ENCODE results near the gene APC2. TPM values are rescaled to one million over a fixed set of nuclear protein-coding genes. Genes with fewer than 3 reads are reported as not detected.
A peak's percentile ranks its signal among the peaks of the same experiment; 100 is the strongest.
"Not testable (repeated sequence)": the region's sequence is repeated elsewhere in the genome, so short reads cannot be mapped to it uniquely, and the experiment has no call there.

APC2 gene
- total RNA-seq, 1 donor from 2014 or later: 0.17 TPM

DNA sequence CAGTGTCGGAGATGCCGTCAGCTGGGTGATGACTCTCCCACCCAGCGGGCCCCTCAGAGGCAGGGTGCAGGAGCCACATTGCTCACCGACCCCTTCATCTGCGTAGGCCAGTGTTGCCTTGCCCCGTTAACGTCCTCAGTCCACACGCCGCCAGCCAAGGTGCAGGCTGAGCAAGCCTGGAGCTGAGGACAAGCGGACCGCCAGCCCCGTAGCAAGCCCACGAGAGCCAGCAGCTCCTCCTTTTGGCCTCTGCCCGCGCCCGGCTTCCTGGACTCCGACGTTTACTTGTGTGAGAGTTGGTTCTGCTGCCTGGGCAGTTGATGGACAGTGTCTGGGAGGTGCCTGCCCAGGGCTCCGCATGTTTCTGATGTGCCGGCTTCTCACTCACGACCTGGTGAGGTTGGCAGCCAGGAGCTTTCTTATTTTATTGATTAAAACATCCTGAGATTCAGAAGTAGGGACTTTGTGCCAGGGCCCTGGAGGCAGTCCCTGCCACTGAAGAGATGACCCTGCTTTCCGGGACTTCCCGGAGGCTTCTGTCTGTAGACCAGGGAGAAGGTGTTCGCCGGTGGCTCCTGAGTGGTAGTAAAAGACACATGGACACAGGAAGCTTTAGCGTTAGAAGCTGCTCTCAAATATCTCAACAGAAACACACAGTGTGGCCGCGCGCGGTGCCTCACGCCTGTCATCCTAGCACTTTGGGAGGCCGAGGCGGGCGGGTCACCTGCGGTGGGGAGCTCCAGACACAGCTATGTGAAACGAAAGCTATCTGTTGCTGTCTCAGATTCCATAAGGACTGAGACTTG, 36.7 kb upstream of the APC2 start:
- no peak for ATAC-seq
- intact Hi-C loops (cut with micrococcal nuclease): no loop called here
- no peak for DNase-seq

DNA sequence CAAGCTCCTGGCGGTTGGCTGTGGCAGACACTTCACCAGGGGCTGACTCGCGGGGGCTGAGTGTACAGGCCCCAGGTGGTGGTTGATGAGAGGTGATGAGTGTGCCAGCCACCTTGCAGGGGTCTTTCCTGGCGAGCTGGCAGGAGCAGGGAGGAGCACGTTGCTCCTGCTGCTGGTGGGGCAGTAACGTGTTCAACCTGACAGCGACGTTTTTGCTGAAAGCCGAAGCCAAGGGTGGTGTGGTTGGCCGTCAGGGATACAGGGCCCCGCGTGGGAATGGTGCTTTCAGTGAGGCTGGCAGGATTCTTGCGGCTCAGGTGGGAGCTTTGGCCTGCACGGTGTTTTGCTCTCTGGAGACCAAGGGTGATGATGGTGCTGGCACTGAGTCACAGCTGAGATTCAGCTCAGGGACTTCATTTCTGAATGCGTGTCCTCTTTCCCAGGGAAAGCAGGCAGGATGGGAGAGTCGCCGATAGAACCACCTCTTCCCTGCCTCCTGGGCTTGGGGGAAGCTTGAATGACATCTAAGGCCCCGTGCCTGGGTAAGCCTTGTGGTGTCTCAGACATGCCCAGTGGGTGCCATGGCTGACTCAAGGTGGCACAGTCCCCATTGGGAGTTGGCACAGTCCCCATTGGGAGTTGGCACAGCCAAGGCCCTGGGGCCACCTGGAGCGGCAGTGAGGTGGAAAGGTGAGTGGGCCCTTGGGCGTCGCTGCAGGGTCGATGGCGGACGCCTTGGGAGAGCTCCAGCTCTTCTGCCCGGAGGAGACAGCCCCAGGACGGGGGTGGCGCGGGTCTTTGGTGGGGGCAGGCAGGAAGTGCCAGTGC, 33.7 kb upstream of the APC2 start:
- DNase-seq (no peak), ATAC-seq (no peak)
- intact Hi-C loops (cut with micrococcal nuclease): no loop called here

DNA sequence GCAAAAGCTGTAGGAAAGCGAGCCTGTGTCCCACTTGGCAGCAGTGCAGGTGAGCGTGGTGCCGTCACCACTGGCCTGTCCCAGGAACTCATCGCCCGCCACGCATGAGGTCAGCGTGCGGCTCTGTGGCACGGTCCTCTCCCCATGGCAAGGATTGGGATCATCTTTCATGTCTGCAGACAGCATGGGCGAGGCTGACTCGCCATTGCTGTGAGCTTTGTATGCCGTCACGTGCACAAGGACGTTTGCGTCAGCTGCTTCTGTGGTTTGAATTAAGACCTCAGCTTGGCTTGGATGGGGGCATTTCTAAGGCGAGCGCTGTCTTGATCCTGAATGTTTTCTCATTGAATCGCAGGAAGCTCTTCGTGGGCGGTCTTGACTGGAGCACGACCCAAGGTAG, 32.8 kb upstream of the APC2 start:
- DNase-seq: no peak
- ATAC-seq: no peak
- intact Hi-C loops (cut with micrococcal nuclease): no loop called here

DNA sequence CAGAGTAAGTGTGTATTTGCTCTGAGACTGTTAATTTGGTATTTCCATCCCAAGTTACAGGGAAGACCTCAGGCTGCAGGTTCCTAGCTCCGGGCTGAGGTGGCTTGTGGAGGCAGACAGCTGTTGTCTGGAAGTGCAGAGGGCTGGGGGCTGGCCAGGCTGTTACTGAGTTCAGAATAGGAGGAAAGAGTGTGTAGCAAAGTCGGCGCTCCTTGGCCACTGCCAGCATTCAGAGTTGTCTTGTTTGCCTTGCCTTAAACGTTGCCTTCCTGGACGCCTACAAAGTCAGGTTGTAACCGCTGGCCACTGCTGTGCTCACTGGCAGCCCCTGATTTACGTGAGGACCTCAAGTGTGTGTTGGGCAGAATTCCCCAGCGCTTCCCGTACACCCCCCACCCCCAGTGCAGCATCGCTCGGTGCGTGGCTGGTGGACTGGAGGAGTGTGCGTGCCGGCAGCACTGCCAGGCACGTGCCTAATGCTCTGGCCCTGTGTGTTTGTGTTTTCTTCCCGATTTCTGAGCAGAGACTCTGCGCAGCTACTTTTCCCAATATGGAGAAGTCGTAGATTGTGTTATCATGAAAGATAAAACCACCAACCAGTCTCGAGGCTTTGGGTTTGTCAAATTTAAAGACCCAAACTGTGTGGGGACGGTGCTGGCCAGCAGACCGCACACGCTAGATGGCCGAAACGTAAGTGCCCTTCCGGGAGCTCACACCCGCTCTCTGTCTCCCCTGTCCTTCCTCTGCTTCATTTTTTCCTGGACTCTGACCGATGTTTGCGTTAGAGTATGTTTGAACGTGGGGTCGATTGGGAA, 32.0 kb upstream of the APC2 start:
- ATAC-seq: peak; percentile 18
- intact Hi-C loops (cut with micrococcal nuclease): no loop called here
- DNase-seq: no peak

DNA sequence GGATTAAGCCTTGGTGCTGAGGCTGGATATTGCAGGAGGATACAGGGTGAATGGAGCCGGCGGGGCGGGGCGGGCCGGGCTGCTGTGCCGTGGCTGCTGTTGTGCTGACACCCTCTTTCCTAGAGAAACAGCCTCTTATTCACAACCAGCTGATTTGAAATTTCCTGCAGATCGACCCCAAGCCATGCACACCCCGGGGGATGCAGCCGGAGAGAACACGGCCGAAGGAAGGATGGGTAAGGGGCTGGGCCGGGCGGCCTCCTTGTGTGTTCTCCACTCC, 31.5 kb upstream of the APC2 start:
- intact Hi-C loops (cut with micrococcal nuclease): no loop called here
- peak; percentile 1 for ATAC-seq
- DNase-seq: no peak

DNA sequence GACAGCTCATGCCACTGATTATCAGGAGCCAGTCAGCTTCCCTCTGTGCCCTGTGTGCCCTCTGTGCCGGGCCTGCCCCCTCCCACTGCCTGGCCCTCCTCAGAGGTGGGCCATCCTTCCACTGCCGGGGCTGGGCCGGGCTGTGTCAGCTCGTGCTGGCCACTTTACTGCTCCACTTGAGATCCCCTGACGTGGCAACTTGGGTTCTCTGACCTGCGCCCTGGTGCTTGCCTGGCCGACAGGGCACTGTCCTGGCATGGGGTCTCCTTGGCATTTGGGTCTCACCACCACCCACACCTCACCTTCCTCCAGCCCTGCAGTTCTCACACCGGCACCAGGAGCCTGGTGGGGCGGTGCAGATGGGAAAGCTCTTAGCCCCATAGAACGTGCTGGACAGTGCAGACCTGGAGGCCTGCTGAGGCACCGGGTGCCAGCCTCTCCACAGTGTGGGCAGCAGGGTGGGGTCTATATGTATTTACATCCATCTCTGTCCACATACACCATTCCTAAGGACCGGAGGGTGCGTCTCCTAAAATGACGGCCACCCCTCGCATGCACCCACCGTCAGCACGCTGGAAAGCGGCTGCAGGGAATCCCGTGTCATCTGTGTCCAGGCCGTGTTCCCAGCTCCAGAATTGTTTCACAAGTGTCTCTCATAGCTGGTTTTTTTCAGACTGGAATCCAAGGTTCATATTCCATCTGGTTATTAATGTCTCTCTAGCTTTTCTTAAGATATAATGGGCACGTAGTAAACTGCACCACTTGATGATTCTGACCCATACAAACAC, 30.8 kb upstream of the APC2 start:
- intact Hi-C loops (cut with micrococcal nuclease): no loop called here
- DNase-seq (peak; percentile 46), ATAC-seq (peak; percentile 69)

DNA sequence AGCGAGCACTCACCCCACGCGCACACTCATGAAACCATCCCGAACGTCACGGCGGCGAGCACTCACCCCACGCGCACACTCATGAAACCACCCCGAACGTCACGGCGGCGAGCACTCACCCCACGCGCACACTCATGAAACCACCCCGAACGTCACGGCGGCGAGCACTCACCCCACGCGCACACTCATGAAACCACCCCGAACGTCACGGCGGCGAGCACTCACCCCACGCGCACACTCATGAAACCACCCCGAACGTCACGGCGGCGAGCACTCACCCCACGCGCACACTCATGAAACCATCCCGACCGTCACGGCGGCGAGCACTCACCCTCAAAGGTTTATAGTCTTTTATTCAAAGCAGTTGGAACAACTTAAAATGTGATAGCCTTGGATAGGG, 29.8 kb upstream of the APC2 start:
- ATAC-seq; intact Hi-C loops (cut with micrococcal nuclease); DNase-seq: not testable (repeated sequence)

DNA sequence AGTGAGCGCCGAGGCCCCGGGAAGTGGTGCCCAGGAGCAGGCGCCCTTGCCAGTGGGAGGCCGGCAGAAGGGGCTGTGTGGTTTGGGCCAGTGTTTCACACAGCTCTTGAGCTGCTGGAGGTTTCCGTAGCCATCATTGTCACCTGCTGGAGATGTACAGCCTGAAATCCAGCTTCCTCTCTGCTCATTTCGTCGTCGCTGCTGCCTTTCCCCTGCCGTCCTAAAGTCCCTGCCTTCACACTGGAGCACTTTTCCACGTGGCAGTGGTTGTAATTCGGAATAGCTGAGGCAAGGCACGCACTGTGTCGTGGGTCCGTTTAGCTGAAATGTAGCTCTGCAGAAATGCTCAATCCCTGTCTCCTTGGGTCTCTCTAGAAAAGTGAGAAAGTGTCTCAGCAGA, 29.3 kb upstream of the APC2 start:
- intact Hi-C loops (cut with micrococcal nuclease): no loop called here
- DNase-seq (no peak), ATAC-seq (no peak)

DNA sequence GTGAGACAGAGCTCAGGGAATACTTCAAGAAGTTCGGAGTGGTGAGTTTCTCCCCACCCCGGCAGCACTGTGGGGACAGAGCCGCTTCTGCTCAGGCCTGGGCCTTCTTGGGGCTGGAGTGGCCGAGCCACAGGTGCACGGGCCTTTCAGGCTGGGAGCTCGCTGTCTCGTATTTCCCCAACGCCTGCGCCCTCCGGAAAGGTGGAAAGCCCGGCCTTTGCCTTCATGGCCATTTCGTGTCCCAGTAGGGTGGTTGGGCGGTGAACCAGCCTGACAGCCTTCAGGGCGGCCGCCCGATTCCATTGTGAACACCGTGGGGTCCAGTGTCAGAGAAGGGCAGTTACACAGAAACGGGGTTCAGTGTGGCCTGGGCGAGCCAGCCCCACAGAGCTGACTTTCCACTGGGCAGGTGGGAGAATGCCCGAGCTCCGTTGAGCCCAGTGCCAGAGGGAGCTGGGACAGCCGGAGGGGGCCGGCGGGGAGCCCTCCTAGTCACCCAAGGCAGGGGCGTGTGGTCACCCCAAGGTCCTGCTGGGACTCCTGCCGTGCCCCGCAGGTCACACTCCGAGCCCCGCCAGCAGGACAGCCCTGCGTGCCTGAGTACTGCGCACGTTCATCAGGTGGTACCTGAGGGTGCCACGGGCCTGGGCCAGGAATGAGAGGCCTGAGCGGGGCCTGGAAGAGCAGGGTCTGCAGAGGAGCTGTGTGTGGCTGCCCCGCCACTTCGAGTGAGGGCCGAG, 28.5 kb upstream of the APC2 start:
- ATAC-seq (no peak), DNase-seq (no peak)
- intact Hi-C loops (cut with micrococcal nuclease): no loop called here

DNA sequence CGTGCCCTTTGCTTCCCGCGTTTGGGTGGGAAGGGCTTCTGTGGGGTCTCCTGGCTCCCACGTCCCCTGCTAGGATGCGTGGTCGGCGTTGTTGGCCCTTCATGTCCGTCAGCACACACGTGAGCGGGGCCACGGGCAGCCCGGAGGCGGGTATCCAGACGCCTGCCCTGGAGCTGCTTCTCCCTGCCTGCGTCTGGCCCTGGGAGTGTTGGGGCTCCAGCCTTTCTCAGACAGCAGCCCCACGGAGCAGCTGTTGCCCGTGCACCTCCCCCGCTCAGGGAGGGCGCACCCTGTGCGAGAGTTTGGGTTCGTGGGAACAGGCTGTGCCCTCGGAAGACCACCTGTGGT, 28.0 kb upstream of the APC2 start:
- DNase-seq (no peak), ATAC-seq (no peak)
- intact Hi-C loops (cut with micrococcal nuclease): no loop called here

DNA sequence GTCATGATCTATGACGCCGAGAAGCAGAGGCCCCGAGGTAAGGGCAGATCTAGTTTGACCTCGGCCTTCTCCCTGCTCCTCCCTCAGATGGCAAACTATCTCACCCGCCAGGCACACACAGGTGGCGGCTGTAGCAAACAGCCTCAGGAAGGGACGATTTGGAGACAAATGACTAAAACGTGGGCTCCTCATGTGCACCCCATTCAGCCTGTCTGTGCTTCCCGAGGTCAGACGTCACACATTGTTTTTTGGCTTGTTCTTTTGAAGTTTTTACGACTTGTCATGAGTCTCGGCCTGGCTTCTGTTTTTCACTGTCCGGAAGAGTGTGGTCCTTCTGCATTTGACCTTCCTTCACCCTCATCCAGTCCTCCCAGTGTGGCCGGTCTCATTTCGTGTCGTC, 27.6 kb upstream of the APC2 start:
- ATAC-seq (no peak), DNase-seq (no peak)
- intact Hi-C loops (cut with micrococcal nuclease): no loop called here

DNA sequence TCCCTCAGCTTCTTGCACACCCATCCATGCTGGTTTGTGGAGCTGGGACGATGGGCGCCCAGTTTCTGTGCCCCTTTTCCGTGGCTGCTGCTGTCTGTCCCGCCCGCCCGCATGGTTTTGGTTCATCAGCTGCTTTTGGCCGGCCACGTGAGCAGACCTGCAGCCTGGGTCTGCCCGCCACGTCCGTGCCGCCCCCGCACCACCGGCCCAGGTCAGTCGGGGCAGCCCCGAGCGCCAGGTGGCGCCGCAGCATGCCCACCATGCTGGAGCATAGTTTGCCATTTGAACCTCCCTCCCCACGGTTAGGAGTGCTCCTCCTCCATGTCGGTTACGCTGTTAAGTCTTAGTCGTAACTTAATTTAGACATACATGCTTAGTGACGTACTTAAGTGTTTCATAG, 27.0 kb upstream of the APC2 start:
- ATAC-seq: no peak
- no peak for DNase-seq

DNA sequence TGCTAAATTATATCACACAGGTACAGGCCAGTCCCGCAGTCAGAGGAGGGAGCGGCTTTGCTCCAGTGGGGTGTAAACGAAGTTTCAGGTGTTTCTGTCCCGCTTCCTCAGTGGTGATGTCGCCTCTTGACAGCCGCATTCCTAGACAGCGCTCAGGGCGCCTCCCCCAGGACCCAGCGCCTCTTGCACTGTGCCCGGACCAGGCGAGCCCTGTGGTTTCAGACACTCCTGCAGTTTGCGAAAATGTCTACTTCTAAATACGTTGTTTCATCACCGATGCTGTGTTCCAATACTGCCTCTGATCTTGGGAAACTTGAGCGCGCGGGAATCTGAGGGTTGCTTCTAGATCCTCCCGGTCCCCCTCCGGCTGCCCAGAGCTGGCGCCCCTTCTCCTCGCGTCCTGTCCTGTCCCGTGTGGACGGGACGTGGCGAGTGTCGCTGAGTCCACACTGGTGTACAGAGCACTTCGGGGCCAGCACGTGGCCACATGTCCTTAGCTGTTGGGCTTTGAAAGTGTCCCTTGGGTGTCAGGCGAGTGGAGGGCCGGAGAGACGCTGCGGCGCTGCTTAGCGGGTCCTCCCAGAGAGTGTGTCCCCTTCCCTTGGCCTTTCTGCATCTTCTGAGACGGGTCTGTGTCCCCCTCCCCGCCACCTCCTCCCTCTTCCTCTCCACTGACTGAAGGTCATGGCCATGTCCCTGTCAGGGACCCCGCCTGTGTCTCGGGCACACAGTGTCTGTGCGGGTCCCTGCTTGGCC, 26.3 kb upstream of the APC2 start:
- intact Hi-C loops (cut with micrococcal nuclease): no loop called here
- ATAC-seq (no peak), DNase-seq (no peak)

More for the DNA sequence above, 27.0 kb upstream of the APC2 start:
- intact Hi-C loops (cut with micrococcal nuclease): no loop called here

DNA sequence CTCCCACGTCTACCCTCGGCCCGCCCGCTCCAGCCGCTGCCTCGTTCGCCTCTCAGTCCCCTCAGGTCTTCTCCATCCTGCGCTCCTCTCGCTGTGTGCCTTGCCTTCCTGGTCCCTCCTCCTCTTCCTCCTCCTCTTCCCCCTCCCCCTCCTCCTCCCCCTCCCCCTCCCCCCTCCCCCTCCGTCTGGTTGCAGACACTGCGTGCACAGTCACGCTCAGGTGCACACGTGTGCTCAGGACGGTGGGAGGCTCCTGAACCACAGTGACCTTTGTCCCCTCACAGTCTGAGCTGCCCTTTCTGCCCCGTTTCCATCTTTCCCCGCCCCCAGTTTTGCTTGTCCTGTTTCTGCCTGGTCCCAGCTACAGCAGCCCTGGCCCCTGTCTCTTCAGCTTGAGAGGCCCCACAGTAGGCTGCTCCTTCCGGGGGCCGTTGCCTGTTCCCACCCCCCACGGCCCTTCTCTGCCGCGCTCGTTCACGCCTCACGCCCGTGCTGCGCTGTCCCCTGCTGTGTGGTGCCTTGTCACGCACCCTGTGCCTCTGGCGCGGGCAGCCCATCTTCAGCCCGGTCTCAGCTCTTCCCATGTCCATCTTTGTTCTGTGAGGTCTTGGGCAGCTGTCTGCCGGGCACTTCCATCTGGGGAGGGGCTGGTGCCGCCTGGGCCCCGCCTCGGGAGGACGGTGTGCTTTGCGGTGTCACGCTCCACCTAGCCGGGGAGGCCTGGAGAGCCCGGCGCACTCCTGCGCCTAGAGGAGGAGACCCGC, 25.5 kb upstream of the APC2 start:
- DNase-seq (no peak), ATAC-seq (no peak)
- intact Hi-C loops (cut with micrococcal nuclease): no loop called here

DNA sequence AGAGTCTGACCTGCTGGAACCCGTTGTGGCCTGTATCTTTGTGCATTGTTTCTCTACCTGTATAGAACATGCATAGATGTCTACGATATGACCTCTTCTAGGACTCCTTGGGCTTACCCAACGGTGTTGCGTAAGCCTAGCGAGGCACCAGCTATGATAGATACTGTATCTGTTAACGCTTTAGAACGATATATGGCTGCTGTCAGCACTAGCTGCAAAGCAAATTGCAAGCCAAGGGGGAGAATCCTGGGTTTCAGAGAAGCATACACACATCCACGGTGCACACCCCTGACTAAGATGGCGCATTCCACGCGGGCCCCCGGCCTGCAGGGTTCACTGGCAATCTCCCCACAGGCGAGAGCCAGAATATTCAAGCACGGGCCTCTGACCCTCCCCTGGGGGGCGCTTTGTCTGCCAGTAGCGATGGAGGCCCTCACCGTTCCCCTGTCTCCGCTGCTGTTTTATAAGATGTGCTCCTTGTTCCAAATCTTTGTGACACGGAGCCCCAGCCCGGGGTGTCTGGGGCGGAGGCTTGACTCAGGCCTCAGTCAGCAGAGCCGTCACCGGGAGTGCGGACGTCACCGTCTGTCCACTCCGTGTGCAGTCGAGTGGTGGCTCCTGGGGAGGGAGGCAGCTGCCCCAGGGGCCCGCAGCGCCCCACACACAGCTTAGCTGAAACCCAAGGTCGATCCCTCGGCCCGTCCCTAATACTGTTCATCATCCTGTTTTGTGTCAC, 24.7 kb upstream of the APC2 start:
- intact Hi-C loops (cut with micrococcal nuclease): no loop called here
- no peak for ATAC-seq

DNA sequence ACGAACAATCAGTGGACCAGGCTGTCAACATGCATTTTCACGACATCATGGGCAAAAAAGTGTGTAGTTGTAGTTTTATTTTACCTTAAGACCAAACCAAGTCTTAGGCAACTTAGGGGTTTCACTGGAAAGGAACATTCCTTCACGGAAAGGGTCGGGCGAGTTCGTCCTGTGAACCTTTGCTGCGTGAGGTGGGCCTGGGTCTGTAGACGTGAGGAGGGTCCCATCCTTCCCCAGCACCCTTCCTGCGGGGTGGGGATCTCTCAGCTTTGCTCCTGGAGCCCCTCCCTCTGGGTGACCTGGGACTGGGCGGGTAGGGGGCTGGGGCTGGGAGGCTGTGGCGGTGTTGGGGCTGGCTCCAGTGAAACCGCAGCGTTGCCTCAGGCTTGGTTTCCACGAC, 24.0 kb upstream of the APC2 start:
- DNase-seq: no peak
- ATAC-seq: no peak
- intact Hi-C loops (cut with micrococcal nuclease): no loop called here

More for the DNA sequence above, 24.7 kb upstream of the APC2 start:
- DNase-seq: no peak

DNA sequence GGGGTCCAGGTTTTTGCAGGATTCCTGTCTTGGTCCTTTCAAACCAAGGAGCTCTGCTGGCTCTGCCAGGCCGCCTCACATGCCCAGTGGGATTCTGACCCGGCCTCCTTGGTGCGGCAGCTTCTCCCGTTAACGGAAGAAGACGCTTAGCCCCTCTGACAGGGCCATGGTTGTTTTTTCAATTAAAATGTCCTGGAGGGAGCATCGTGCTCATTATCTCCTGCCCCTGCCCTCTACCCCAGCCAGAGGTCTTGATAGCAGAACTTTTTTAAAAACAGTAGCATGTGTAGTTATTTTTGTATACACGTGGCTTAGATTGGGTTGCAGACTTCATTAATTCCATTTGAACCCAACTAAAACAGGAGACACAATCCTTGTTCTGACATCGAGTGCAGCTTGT, 23.2 kb upstream of the APC2 start:
- intact Hi-C loops (cut with micrococcal nuclease): no loop called here
- ATAC-seq: no peak
- no peak for DNase-seq
